Activated CD8-positive, alpha-beta T cell treated with anti-CD3 and anti-CD28 coated beads for 36 hours (primary cell): ENCODE measurements around the gene TBC1D22A. TPM values are rescaled to one million over a fixed set of nuclear protein-coding genes. Genes with fewer than 3 reads are reported as not detected.

Experiments used
- ATAC-seq: fragments of 200-7000 bp; cut with Tn5 transposase; one replicate; pipeline ENCODE4 v1.10.0; 2021; ENCODE audit warnings: mild to moderate bottlenecking, moderate library complexity
- CTCF ChIA-PET: fragments of 350-600 bp; sonication (Branson Sonifier 250); formaldehyde crosslinking; loops from one replicate; lab custom pipeline; 2021; ENCODE audit warnings: antibody characterized with exemption; lab: Charles Lee
- POLR2A ChIA-PET: fragments of 350-600 bp; sonication (Branson Sonifier 250); formaldehyde crosslinking; loops from one replicate; lab custom pipeline; 2021; ENCODE audit warnings: antibody characterized with exemption; lab: Charles Lee
- DNase-seq: peaks from one replicate; pipeline ENCODE4 v3.0.0-alpha.2; 2020
- H3K27ac Mint-ChIP-seq: one replicate; pipeline ENCODE4 v1.8.0; 2021; ENCODE audit warnings: mild to moderate bottlenecking, mixed read lengths
- H3K27me3 Mint-ChIP-seq: one replicate; pipeline ENCODE4 v1.8.0; 2021; ENCODE audit warnings: mixed read lengths
- H3K36me3 Mint-ChIP-seq: one replicate; pipeline ENCODE4 v1.8.0; 2021; ENCODE audit warnings: low read depth, mixed read lengths
- H3K4me1 Mint-ChIP-seq: one replicate; pipeline ENCODE4 v1.8.0; 2021; ENCODE audit warnings: low read depth, mixed read lengths
- H3K4me3 Mint-ChIP-seq: one replicate; pipeline ENCODE4 v1.8.0; 2021; ENCODE audit warnings: mild to moderate bottlenecking, moderate library complexity, mixed read lengths
- H3K9me3 Mint-ChIP-seq: one replicate; pipeline ENCODE4 v1.8.0; 2021; ENCODE audit warnings: mixed read lengths
- intact Hi-C: fragments of 100-400 bp; cut with micrococcal nuclease; formaldehyde crosslinking; loops from one replicate; pipeline ENCODE4 v1.10.0; 2022
- total RNA-seq, 2 experiments: library from RNA; stranded (reverse); gene quantifications; one replicate each; pipeline ENCODE4 v1.2.3, GENCODE V29; 2021
- TF ChIP-seq, protein P1 (sequence below): fragments of 200-600 bp; IDR thresholded peaks from one replicate; pipeline ENCODE4 v1.8.0; 2022; ENCODE audit warnings: antibody characterized with exemption, mild to moderate bottlenecking

Gene TBC1D22A
- total RNA-seq, 2 experiments from 2014 or later, result 41.0 to 42.8 TPM

GRCh38 chr22:46869329-46869728, 106.9 kb downstream of the TBC1D22A start:
- H3K36me3 Mint-ChIP-seq, result peaks cover 64% of the 10 kb centered on the region
- H3K9me3 Mint-ChIP-seq, result peaks cover 17% of the 10 kb centered on the region
- CTCF ChIA-PET, result no interaction called here
- TF ChIP-seq, protein P1, sequence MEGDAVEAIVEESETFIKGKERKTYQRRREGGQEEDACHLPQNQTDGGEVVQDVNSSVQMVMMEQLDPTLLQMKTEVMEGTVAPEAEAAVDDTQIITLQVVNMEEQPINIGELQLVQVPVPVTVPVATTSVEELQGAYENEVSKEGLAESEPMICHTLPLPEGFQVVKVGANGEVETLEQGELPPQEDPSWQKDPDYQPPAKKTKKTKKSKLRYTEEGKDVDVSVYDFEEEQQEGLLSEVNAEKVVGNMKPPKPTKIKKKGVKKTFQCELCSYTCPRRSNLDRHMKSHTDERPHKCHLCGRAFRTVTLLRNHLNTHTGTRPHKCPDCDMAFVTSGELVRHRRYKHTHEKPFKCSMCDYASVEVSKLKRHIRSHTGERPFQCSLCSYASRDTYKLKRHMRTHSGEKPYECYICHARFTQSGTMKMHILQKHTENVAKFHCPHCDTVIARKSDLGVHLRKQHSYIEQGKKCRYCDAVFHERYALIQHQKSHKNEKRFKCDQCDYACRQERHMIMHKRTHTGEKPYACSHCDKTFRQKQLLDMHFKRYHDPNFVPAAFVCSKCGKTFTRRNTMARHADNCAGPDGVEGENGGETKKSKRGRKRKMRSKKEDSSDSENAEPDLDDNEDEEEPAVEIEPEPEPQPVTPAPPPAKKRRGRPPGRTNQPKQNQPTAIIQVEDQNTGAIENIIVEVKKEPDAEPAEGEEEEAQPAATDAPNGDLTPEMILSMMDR, result no peak
- no peaks in the 10 kb centered on the region for H3K27me3 Mint-ChIP-seq
- H3K4me3 Mint-ChIP-seq, result no peak overlapping the region
- ATAC-seq (no peak), DNase-seq (no peak)
- H3K27ac Mint-ChIP-seq, result no peak overlapping the region
- peaks cover 7% of the 10 kb centered on the region for H3K4me1 Mint-ChIP-seq
- intact Hi-C loops, result no loop called here
- POLR2A ChIA-PET, result no interaction called here

DNA sequence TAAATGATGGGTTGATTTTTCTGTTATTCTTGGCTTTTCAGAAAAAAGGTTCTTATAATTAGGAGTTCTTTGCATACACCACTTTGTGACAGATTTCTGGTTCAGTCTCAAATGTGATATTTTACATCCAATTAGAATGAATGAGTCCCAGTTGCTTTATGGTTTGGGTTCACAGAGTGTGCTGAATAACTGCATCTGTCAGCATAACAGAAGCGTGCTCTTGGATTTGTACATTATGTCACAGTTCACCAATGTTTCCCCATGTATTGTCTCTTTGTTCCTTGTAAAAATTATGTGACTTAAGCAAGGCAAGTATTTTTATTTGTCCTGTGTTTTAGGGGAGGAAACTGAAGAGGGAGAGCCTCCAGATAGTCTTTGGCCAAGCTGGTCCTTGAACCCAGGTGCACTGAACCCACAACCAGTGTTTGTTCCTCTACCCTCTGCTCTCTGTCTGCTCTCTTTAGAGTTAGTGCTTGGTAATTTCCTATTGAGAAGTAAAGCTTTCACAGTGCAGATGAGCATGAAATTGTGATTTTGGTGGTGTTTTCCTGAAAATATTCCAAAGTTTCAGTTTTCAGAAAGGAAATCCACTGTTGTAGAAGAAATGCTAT, 107.5 kb downstream of the TBC1D22A start:
- Mint-ChIP-seq H3K9me3 (peaks cover 17% of the 10 kb centered on the region), H3K4me3 (no peak overlapping the region), H3K27ac (no peak overlapping the region), H3K27me3 (no peaks in the 10 kb centered on the region), H3K4me1 (peaks cover 9% of the 10 kb centered on the region), H3K36me3 (peaks cover 60% of the 10 kb centered on the region)
- ChIA-PET POLR2A (no interaction called here), CTCF (no interaction called here)
- ATAC-seq (no peak), DNase-seq (no peak)
- TF ChIP-seq, protein P1, result no peak
- intact Hi-C loops, result no loop called here

DNA sequence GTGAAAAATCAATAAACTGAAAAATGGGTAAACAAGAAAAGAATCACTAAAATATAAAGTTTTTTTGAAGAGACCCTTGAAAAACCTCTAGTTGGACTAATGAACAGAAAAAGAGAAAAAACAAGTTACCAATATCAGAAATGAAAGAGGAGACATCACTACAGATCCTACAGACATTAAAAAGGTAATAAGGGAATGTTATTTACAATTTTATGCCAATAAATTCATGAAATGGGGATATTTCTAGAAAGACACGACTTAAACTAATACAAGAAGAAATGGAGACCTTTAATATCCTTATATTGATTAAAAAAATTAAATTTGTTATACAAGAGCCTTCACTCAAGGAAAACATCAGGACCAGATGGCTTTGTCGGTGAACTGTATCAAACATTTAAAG, 109.4 kb downstream of the TBC1D22A start:
- TF ChIP-seq, protein P1, result no peak
- no peaks in the 10 kb centered on the region for H3K27me3 Mint-ChIP-seq
- H3K4me1 Mint-ChIP-seq, result peaks cover 18% of the 10 kb centered on the region
- H3K27ac Mint-ChIP-seq, result no peak overlapping the region
- POLR2A ChIA-PET, result no interaction called here
- DNase-seq (no peak), ATAC-seq (no peak)
- no peak overlapping the region for H3K4me3 Mint-ChIP-seq
- CTCF ChIA-PET, result no interaction called here
- intact Hi-C loops, result no loop called here
- peaks cover 47% of the 10 kb centered on the region for H3K36me3 Mint-ChIP-seq
- H3K9me3 Mint-ChIP-seq, result peaks cover 17% of the 10 kb centered on the region

GRCh38 chr22:46875089-46875488, 112.6 kb downstream of the TBC1D22A start:
- intact Hi-C loops, result no loop called here
- TF ChIP-seq, protein P1, result no peak
- H3K36me3 Mint-ChIP-seq, result peaks cover 30% of the 10 kb centered on the region
- no peaks in the 10 kb centered on the region for H3K27me3 Mint-ChIP-seq
- H3K4me3 Mint-ChIP-seq, result no peak overlapping the region
- POLR2A ChIA-PET, result no interaction called here
- DNase-seq (no peak), ATAC-seq (no peak)
- H3K4me1 Mint-ChIP-seq, result peaks cover 26% of the 10 kb centered on the region
- no peak overlapping the region for H3K27ac Mint-ChIP-seq
- H3K9me3 Mint-ChIP-seq, result peaks cover 15% of the 10 kb centered on the region
- CTCF ChIA-PET, result no interaction called here

GRCh38 chr22:46876357-46876934, 114.0 kb downstream of the TBC1D22A start:
- peaks cover 26% of the 10 kb centered on the region for H3K4me1 Mint-ChIP-seq
- H3K27ac Mint-ChIP-seq, result no peak overlapping the region
- H3K9me3 Mint-ChIP-seq, result peaks cover 5% of the 10 kb centered on the region
- no peak overlapping the region for H3K4me3 Mint-ChIP-seq
- TF ChIP-seq, protein P1, result no peak
- POLR2A ChIA-PET, result no interaction called here
- intact Hi-C loops, result no loop called here
- DNase-seq (no peak), ATAC-seq (no peak)
- CTCF ChIA-PET, result interaction anchor here (1.3 kb wide), 1 partner anchor 74 kb away, joined by 4 read pairs; no protein-coding TSS in a partner anchor
- no peaks in the 10 kb centered on the region for H3K27me3 Mint-ChIP-seq
- H3K36me3 Mint-ChIP-seq, result peaks cover 16% of the 10 kb centered on the region
